ENCODE results near the gene STK32C. TPM values are rescaled to one million over a fixed set of nuclear protein-coding genes. Genes with fewer than 3 reads are reported as not detected.
"Not testable (repeated sequence)": the region's sequence is repeated elsewhere in the genome, so short reads cannot be mapped to it uniquely, and the experiment has no call there.

Gene STK32C
- total RNA-seq, 1 donor from 2014 or later = 4.7 TPM

GRCh38 chr10:132220061-132220460, 87.7 kb downstream of the STK32C start:
- TF ChIP-seq POLR2A (IDR thresholded peaks at IDR 0.05) = no peak
- no peak for TF ChIP-seq CTCF (IDR thresholded peaks at IDR 0.05)
- TF ChIP-seq POLR2AphosphoS5 (IDR thresholded peaks at IDR 0.05; ENCODE audit: insufficient read depth in 1 of 2, low read depth in 1 of 2) = no peak
- Histone ChIP-seq H3K36me3 (no peaks in the 10 kb centered on the region), H3K27ac (no peak overlapping the region), H3K27me3 (no peaks in the 10 kb centered on the region), H3K9me3 (no peaks in the 10 kb centered on the region), H3K4me1 (peaks cover 5% of the 10 kb centered on the region), H3K4me3 (no peak overlapping the region)
- DNase-seq (ENCODE audit: extremely low spot score in 2 of 2) = no peak
- intact Hi-C loops (cut with DNase I) = loop anchor here (5.0 kb wide), 2 partner anchors 132 to 237 kb away; no protein-coding TSS in a partner anchor

- H3K9me3 ChIP-seq = no peaks in the 10 kb centered on the region
- H3K27ac ChIP-seq = no peak overlapping the region
- intact Hi-C loops (cut with DNase I) = no loop called here
- no peaks in the 10 kb centered on the region for H3K36me3 ChIP-seq
- H3K4me3 ChIP-seq = no peak overlapping the region
- no peak for DNase-seq (ENCODE audit: extremely low spot score in 2 of 2)
- H3K4me1 ChIP-seq = peaks cover 5% of the 10 kb centered on the region
- H3K27me3 ChIP-seq = no peaks in the 10 kb centered on the region
- TF ChIP-seq POLR2A (IDR thresholded peaks at IDR 0.05) (no peak), POLR2AphosphoS5 (IDR thresholded peaks at IDR 0.05; ENCODE audit: insufficient read depth in 1 of 2, low read depth in 1 of 2) (no peak), CTCF (IDR thresholded peaks at IDR 0.05) (no peak)
Measured at GRCh38 chr10:132219486-132219885, 88.3 kb downstream of the STK32C start.

- H3K27me3 ChIP-seq; H3K9me3 ChIP-seq; H3K27ac ChIP-seq; DNase-seq (ENCODE audit: extremely low spot score in 2 of 2); H3K4me3 ChIP-seq; H3K36me3 ChIP-seq; H3K4me1 ChIP-seq; intact Hi-C loops (cut with DNase I): not testable (repeated sequence)
Measured at GRCh38 chr10:132216441-132216840, 91.3 kb downstream of the STK32C start.

- no peaks in the 10 kb centered on the region for H3K27me3 ChIP-seq
- no peak for DNase-seq (ENCODE audit: extremely low spot score in 2 of 2)
- H3K4me3 ChIP-seq = no peak overlapping the region
- no peak for TF ChIP-seq POLR2AphosphoS5 (IDR thresholded peaks at IDR 0.05; ENCODE audit: insufficient read depth in 1 of 2, low read depth in 1 of 2)
- no peak for TF ChIP-seq POLR2A (IDR thresholded peaks at IDR 0.05)
- TF ChIP-seq CTCF (IDR thresholded peaks at IDR 0.05) = no peak
- no peaks in the 10 kb centered on the region for H3K4me1 ChIP-seq
- intact Hi-C loops (cut with DNase I) = no loop called here
- H3K9me3 ChIP-seq = no peaks in the 10 kb centered on the region
- no peaks in the 10 kb centered on the region for H3K36me3 ChIP-seq
- H3K27ac ChIP-seq = no peak overlapping the region
Measured at GRCh38 chr10:132213917-132214316, 93.8 kb downstream of the STK32C start.

GRCh38 chr10:132212816-132213215, 94.9 kb downstream of the STK32C start:
- no peak for DNase-seq (ENCODE audit: extremely low spot score in 2 of 2)
- no peaks in the 10 kb centered on the region for H3K9me3 ChIP-seq
- intact Hi-C loops (cut with DNase I) = no loop called here
- H3K36me3 ChIP-seq = no peaks in the 10 kb centered on the region
- no peak overlapping the region for H3K4me3 ChIP-seq
- no peaks in the 10 kb centered on the region for H3K4me1 ChIP-seq
- TF ChIP-seq CTCF (IDR thresholded peaks at IDR 0.05) = no peak
- TF ChIP-seq POLR2A (IDR thresholded peaks at IDR 0.05) = no peak
- no peak for TF ChIP-seq POLR2AphosphoS5 (IDR thresholded peaks at IDR 0.05; ENCODE audit: insufficient read depth in 1 of 2, low read depth in 1 of 2)
- H3K27me3 ChIP-seq = no peaks in the 10 kb centered on the region
- H3K27ac ChIP-seq = no peak overlapping the region

GRCh38 chr10:132211246-132211645, 96.5 kb downstream of the STK32C start:
- TF ChIP-seq CTCF (IDR thresholded peaks at IDR 0.05) (no peak), POLR2AphosphoS5 (IDR thresholded peaks at IDR 0.05; ENCODE audit: insufficient read depth in 1 of 2, low read depth in 1 of 2) (no peak), POLR2A (IDR thresholded peaks at IDR 0.05) (no peak)
- intact Hi-C loops (cut with DNase I) = no loop called here
- Histone ChIP-seq H3K4me3 (no peak overlapping the region), H3K4me1 (no peaks in the 10 kb centered on the region), H3K27me3 (no peaks in the 10 kb centered on the region), H3K27ac (no peak overlapping the region), H3K36me3 (no peaks in the 10 kb centered on the region), H3K9me3 (no peaks in the 10 kb centered on the region)
- DNase-seq (ENCODE audit: extremely low spot score in 2 of 2) = no peak
